Eye (tissue), 1 donor: ENCODE data around the gene ATP5PF.
"Not testable (repeated sequence)": the region's sequence is repeated elsewhere in the genome, so short reads cannot be mapped to it uniquely, and the experiment has no call there.

Experiments
- DNase-seq: peaks from one replicate; pipeline ENCODE4 v3.0.0-alpha.2; 2015

ATP5PF gene

DNA sequence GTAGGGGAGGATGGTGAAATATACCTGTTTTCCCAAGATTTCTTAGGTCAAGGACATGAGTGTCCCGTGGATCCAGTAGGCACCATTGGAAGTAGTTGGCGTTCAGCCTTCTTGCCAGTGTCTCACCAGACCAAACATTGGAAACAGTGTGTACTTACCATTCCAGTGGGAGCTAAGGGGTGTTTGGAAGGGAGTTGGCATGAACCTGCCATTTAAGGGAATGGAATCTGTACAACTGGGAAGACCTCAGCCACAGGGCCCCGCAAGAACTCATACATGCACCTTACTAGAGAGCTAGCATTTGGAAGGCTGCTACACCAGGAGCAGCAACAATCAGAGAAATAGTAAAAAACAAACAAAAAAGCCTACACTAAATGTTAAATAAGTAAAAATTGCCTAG, 12.7 kb downstream of the ATP5PF start:
- DNase-seq, result no peak

DNA sequence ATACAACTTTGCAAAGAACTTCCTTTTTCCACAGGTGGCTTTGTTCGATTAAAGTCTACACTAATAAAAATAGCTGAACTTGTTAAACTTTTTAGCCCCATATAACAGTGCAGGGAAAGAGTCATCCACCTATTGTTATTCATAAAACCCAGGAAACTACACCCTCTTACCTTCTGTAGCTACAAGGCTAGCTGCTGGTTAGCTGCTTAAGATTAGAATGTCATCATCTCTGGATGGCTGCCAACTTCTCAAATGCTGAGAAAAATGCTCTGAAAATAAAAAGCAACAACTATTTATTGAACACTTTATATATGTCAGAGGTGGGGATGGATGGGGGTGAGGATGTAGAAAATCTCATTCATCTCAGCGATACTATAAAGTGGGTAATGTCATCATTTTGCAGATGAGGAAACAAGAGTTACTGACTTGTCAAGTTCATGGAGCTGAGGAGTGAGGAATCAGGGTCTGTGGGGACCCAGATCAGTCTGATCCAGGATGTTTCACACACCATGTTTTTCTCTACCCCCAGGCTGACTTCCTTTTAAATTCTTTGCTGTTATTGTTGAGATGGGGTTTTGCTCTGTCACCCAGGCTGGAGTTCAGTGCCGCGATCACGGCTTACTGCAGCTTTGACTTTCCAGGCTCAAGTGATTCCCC, 17.1 kb downstream of the ATP5PF start:
- peak; percentile 10 for DNase-seq

DNA sequence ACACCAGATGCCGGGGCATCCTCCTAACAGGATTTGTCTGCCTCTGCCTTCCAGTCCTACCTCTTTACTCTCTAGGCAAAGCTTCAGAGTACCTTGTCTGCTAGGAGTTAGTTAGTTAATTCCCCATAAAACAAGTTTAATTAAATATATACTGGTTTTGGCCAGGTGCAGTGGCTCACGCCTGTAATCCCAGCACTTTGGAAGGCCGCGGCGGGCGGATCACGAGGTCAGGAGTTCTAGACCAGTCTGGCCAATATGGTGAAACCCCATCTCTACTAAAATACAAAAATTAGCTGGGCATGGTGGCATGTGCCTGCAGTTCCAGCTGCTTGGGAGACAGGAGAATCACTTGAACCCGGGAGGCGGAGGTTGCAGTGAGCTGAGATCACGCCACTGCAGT, 20.6 kb downstream of the ATP5PF start:
- not testable (repeated sequence) for DNase-seq

DNA sequence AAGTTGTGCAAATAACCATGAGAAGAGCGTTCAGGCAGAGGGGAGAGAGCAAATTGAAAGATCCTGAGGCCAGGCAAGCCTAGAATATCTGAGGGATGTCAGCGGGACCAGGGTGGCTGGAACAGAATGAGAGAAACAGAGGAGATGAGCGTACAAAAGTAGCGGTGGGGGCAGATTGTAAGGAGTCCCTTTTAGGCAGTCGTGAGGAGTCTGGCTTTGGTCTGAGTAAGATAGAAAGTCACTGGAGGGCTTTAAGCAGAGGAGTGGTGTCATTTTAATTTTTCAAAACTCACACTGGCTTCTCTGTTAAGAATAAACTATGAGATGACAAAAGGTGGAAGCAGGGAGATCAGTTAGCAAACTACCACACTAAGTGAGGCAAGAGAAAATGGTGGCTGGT, 24.2 kb downstream of the ATP5PF start:
- DNase-seq, result no peak

DNA sequence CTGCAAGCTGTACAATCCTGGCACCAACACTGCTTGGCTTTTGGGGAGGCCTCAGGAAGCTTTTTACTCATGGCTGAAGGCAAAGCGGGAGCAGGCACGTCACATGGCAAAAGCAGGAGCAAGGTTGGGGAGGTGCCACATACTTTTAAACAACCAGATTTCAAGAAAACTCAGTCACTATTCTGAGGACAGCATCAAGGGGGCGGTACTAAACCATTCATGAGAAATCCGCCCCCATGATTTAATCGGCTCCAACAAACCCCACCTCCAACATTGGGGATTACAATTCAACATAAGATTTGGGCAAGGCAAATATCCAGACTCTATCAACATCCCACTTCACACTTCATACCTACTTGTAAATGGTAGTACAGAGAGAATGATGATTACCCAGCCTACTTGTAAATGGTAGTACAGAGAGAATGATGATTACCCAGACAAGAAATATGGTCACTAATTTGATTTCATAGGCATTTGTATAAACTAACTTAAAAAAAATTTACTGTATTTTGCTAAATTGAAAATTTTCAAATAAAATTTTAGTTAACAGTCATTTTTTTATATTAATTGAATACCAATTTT, 24.9 kb downstream of the ATP5PF start:
- DNase-seq, result no peak

DNA sequence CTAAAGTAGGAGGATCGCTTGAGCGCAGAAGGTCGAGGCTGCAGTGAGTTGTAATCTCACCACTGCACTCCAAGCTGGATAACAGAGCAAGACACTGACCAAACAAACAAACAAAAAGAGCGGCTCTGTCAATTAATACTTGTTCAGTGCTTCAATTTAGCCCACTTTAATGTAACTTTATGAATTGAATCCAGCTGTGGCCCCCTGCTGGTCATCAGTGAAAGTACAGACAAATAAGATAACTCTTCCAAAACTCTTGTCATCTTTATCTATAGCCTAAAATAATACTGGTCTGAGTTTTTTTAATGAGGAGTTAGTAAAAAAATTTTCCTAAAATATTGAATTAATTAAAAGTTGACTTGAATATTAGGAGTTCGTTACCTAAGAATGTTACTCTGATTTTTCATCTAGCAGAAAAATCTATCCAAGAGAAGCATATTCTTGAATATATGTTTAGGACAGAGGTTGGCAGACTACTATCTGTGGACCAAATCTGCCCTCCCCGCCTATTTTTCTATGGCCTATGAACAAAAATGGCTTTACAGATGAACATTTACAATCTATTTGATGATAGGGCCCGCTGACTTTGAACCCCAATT, 26.1 kb downstream of the ATP5PF start:
- peak; percentile 78 for DNase-seq

DNA sequence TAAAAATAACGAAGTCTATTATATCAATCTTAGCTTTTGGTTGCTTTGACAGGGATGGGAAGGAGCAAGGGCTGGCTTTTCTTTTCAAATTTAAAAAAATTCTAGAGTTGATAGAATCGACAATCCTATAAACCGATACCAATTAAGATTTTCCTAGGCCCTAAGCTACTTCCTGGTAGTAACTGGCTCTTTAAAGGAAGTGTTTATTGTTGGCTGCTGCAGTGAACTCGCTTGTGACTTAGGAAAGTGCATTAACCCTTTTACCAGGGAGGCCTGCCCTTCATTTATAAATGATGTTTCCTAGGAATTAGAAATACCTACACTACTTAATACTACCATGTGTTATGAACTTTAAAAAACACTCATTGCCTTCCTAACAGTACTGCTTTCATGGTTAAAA, 33.2 kb downstream of the ATP5PF start:
- no peak for DNase-seq

DNA sequence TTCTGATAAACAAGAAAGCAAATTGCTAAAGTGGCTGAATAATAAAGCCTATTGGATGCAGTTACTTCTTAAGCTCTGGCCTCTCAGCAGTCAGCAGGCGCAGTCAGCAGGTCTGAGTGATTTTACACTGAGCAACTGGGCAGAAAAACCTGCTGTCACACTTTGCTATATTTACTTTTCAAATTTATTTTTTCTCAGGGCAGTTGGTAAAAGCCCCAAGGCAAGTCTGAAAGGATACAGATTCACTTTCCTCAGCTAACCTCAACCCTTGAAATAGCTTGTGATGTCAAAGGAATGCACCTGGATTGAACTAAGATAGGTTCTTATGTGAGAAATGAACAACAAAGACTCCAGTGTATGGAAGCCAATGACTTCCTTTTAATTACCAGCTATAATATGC, 34.0 kb downstream of the ATP5PF start:
- no peak for DNase-seq

DNA sequence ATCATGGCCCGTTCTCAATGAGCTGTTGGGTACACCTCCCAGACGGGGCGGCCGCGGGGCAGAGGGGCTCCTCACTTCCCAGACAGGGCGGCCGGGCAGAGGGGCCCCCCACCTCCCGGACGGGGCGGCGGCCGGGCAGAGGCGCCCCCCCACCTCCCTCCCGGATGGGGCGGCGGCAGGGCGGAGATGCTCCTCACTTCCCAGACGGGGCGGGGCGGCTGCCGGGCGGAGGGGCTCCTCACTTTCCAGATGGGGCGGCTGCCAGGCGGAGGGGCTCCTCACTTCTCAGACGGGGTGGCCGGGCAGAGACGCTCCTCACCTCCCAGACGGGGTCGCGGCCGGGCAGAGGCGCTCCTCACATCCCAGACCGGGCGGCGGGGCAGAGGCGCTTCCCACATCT, 39.2 kb downstream of the ATP5PF start:
- DNase-seq, result not testable (repeated sequence)

DNA sequence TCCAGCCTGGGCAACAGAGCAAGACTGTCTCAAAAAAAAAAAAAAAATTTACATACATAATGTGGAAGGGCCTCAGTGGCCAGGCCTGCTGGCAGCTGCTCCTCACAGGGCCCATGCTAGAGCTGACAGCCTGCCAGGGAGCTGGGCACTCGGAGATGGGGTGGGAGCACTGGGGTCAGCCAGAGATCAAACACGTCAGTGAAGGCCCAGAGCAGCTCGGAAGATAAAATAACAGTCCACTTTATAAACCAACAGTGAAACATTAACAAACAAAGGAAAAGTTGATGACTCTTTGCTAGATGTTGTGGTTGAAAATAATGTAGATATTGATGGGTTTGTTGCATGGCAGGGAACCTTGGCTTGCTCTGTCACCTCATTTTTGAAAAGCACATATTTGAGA, 42.7 kb downstream of the ATP5PF start:
- no peak for DNase-seq

DNA sequence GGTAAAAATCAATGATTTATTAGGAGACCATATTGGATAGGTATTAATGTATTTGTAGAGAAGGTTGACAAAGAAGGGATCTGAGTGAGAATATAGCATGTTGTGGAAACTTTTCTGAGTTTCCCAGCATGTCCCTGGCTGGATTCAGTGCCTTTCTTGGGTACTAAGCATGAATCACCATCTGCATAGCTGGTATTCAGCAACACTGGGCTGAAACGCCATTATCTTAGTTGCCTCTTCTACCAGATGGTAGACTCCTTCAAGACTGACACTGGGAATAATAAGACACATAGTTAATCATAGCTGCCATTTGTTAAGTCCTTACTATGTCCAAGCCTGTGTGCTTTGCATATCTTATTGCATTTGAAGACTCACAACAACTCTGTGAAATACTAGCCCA, 45.5 kb downstream of the ATP5PF start:
- DNase-seq, result no peak

DNA sequence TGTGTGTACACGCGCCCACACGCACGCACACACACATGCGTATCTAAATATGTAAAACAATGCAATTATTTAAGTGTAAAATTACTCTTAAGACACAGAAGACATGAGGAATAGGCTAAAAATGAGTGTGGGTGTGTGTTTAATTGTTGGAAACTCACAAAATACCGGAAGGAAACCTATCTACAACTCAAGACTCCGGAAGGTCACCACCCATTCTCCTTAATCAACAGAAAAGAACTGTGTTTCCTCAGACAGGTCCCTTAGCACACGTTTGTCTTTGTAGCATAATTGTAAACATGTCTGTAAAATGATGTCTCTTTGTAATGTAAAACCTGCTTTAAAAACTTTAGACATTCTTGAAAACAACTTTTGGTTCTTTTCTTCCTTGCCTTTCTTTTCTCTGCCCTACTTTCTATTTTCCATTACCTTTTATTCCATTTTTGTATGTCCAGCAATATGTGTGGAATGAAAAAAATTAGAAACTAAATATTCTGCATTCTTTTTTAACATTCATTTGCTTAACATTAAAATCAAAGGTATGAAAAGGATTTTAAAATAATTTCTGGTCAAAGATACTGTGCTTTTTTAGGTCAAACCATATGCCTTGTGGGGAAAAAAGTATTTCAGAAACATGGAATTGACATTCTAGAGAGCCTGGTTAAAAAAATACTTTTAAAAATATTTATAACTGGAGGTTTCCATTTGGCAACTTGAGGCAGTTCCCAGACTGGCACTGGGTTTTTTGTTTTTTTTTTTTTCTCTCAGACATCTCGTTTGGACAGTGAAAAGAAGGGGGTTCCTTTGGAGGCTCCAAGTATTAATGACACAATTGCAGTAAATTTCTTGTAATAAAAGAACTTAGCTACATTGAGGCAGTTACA, 46.2 kb downstream of the ATP5PF start:
- DNase-seq, result no peak

DNA sequence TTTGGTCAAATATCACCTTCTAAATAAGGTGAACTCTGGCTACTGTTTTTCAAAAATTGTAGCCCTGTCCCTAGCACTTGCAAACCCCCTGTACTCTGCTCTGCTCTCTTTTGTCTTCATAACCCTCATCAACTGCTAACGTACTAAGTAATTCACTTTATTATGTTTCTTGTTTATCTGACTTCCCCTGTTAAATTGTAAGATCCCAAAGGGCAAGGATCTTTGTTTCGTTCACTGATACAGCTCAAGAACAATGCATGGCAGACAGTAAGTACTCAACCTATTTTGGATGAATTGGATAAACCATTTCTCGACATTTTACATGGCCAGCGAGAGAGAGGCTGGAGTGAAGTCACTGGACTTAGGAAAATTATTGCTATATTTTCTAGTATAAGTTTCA, 46.9 kb downstream of the ATP5PF start:
- DNase-seq, result no peak

DNA sequence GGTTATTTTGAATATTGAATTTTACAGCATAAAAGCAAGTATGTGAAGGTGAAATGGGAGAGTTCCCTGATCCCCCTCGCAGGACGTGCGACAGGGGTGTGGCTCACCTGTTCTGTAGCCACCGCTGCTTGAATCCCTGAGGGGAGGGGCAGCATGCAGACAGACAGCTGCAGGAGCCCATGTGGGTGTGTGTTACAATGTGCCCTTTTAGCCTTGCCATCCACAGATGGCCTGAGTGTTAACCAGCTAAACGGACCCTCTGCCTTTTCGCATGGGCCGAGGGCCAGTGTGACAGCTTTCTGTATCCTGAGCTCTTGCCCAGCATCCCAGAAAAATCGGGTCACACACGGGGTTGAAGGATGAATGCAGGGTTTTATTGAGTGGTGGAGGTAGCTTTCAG, 52.3 kb downstream of the ATP5PF start:
- no peak for DNase-seq

DNA sequence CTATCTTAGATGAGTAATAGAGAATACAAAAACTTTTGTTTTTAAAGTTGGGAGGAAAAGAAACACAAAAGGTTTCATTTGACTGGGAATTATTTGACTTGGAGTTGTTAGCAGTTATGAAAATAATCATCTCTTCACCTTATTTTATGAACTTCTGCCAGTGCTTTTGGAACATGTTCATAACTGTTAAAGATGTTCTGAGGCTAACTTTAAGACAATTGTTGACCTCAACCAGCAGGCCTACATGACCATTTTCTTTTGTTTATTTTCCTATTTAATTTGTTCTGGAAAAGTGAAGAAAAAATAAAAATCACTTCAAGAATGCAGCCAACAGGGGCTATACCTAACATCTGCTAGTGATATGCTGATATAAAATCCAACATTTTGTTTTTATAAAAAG, 58.3 kb downstream of the ATP5PF start:
- peak; percentile 29 for DNase-seq
